GM23338 (cell line): ENCODE measurements around the gene FADD. TPM values are rescaled to one million over a fixed set of nuclear protein-coding genes. Genes with fewer than 3 reads are reported as not detected.

ENCODE experiments used
- ATAC-seq: fragments of 200-7000 bp; cut with Tn5 transposase; 3 replicates; pipeline ENCODE4 v1.9.1; 2020
- DNase-seq: peaks from one replicate; pipeline ENCODE4 v3.0.0-alpha.2; 2015; ENCODE audit warnings: low spot score
- H2AFZ ChIP-seq: fragments of 200-600 bp; sonication (generic); 2 replicates; pipeline ENCODE4 v1.8.0; 2016; ENCODE audit warnings: antibody characterized with exemption, mild to moderate bottlenecking, moderate library complexity
- H3F3A ChIP-seq: fragments of 200-600 bp; sonication (generic); replicated peaks from 2 replicates; pipeline ENCODE4 v1.8.0; 2017; ENCODE audit warnings: antibody characterized with exemption, mixed run types, low read depth
- H3K27ac ChIP-seq: fragments of 200-600 bp; sonication (generic); 2 replicates; pipeline ENCODE4 v1.6.1; 2016; ENCODE audit warnings: low read depth
- H3K27me3 ChIP-seq: fragments of 200-600 bp; sonication (generic); 2 replicates; pipeline ENCODE4 v1.8.0; 2016; ENCODE audit warnings: mild to moderate bottlenecking, mixed run types, moderate library complexity; ENCODE audit not compliant: insufficient read depth
- H3K36me3 ChIP-seq: fragments of 200-600 bp; sonication (generic); 2 replicates; pipeline ENCODE4 v1.8.0; 2016; ENCODE audit warnings: mild to moderate bottlenecking; ENCODE audit not compliant: insufficient read depth
- H3K4me1 ChIP-seq: fragments of 200-600 bp; sonication (generic); 2 replicates; pipeline ENCODE4 v1.8.0; 2016; ENCODE audit warnings: mild to moderate bottlenecking, moderate library complexity; ENCODE audit not compliant: insufficient read depth
- H3K4me2 ChIP-seq: fragments of 200-600 bp; sonication (generic); 2 replicates; pipeline ENCODE4 v1.7.1; 2017; ENCODE audit warnings: mixed run types
- H3K4me3 ChIP-seq: fragments of 200-600 bp; sonication (generic); 2 replicates; pipeline ENCODE4 v1.6.1; 2016; ENCODE audit warnings: mixed run types
- H3K79me2 ChIP-seq: fragments of 200-600 bp; sonication (generic); replicated peaks from 2 replicates; pipeline ENCODE4 v1.8.0; 2017; ENCODE audit warnings: mild to moderate bottlenecking; ENCODE audit not compliant: insufficient read depth
- H3K9me2 ChIP-seq: fragments of 200-600 bp; sonication (generic); 2 replicates; pipeline ENCODE4 v1.8.0; 2017; ENCODE audit not compliant: insufficient read depth
- H4K20me1 ChIP-seq: fragments of 200-600 bp; sonication (generic); replicated peaks from 2 replicates; pipeline ENCODE4 v1.8.0; 2017; ENCODE audit warnings: mild to moderate bottlenecking; ENCODE audit not compliant: insufficient read depth
- H3K27ac Mint-ChIP-seq: 2 replicates; pipeline ENCODE4 v1.8.0; 2020; ENCODE audit warnings: inconsistent platforms, mild to moderate bottlenecking, moderate library complexity, mixed read lengths
- H3K27me3 Mint-ChIP-seq: 3 replicates; pipeline ENCODE4 v1.8.0; 2022; ENCODE audit warnings: low read depth, mild to moderate bottlenecking, moderate library complexity, mixed read lengths, inconsistent platforms; ENCODE audit not compliant: insufficient read depth, poor library complexity
- H3K36me3 Mint-ChIP-seq: 3 replicates; pipeline ENCODE4 v1.8.0; 2021; ENCODE audit warnings: low read depth, mild to moderate bottlenecking, inconsistent platforms, moderate library complexity, mixed read lengths
- H3K4me1 Mint-ChIP-seq: 3 replicates; pipeline ENCODE4 v1.8.0; 2020; ENCODE audit warnings: mild to moderate bottlenecking, inconsistent platforms, mixed read lengths
- H3K4me3 Mint-ChIP-seq: 3 replicates; pipeline ENCODE4 v1.8.0; 2021; ENCODE audit warnings: moderate library complexity, mild to moderate bottlenecking, inconsistent platforms, mixed read lengths
- H3K9me3 Mint-ChIP-seq: 3 replicates; pipeline ENCODE4 v1.8.0; 2020; ENCODE audit warnings: moderate library complexity, mild to moderate bottlenecking, inconsistent platforms, mixed read lengths
- CREB1 ChIP-seq: fragments of 250-450 bp; sonication (Bioruptor Pico); IDR thresholded peaks from 2 replicates; pipeline ENCODE4 v1.5.0; 2020; ENCODE audit warnings: low read depth, mild to moderate bottlenecking, moderate library complexity
- EZH2 ChIP-seq: fragments of 200-600 bp; sonication (generic); IDR thresholded peaks from one replicate; pipeline ENCODE4 v1.8.0; 2017; ENCODE audit warnings: antibody characterized with exemption, mild to moderate bottlenecking, low read depth; ENCODE audit not compliant: unreplicated experiment
- EZH2phosphoT487 ChIP-seq: fragments of 200-600 bp; sonication (generic); IDR thresholded peaks from one replicate; pipeline ENCODE4 v1.8.1; 2018; ENCODE audit warnings: antibody characterized with exemption; ENCODE audit not compliant: unreplicated experiment
- JUNB ChIP-seq: IDR thresholded peaks from one replicate; pipeline ENCODE4 v1.6.1; 2016; ENCODE audit warnings: antibody characterized with exemption; ENCODE audit not compliant: unreplicated experiment
- NANOG ChIP-seq: IDR thresholded peaks from 2 replicates; pipeline ENCODE4 v1.6.1; 2016; ENCODE audit warnings: antibody characterized with exemption, borderline replicate concordance
- POLR2AphosphoS5 ChIP-seq: IDR thresholded peaks from 2 replicates; pipeline ENCODE4 v1.6.1; 2016; ENCODE audit warnings: antibody characterized with exemption, low read depth
- STAT1 ChIP-seq: IDR thresholded peaks from one replicate; pipeline ENCODE4 v1.6.1; 2016; ENCODE audit warnings: antibody characterized with exemption; ENCODE audit not compliant: unreplicated experiment
- ZNF114 ChIP-seq: fragments of 250-450 bp; sonication (Bioruptor Pico); IDR thresholded peaks from 2 replicates; pipeline ENCODE4 v1.5.0; 2020; ENCODE audit warnings: mild to moderate bottlenecking, moderate library complexity
- ZNF331 ChIP-seq: fragments of 250-450 bp; sonication (Bioruptor Pico); IDR thresholded peaks from 2 replicates; pipeline ENCODE4 v1.5.0; 2020; ENCODE audit warnings: low read depth, mild to moderate bottlenecking, moderate library complexity
- polyA plus RNA-seq: library from polyadenylated mRNA; unstranded; fragments of >200 nt; fragmentation: Nextera tagmentation; extraction: Ambion mirVana; gene quantifications from 2 replicates; pipeline ENCODE4 v1.2.1, GENCODE V29; 2016
- total RNA-seq: library from RNA; depleted of rRNA; stranded (reverse); fragments of >200 nt; shearing (Covaris generic); gene quantifications from 2 replicates; pipeline ENCODE4 v1.2.3, GENCODE V29; 2014
- TF ChIP-seq, protein P1 (sequence below): IDR thresholded peaks from 2 replicates; pipeline ENCODE4 v1.6.1; 2016; ENCODE audit warnings: antibody characterized with exemption
- TF ChIP-seq, protein P2 (sequence below): IDR thresholded peaks from one replicate; pipeline ENCODE4 v1.6.1; 2018; ENCODE audit warnings: antibody characterized with exemption; ENCODE audit not compliant: unreplicated experiment
- TF ChIP-seq, protein P3 (sequence below), 2 experiments: fragments of 200-600 bp in 1 of 2; sonication (generic) in 1 of 2; conservative IDR thresholded peaks; 2 replicates each; pipeline versions ENCODE4 v1.5.1 to v1.6.1; 2016 to 2017; ENCODE audit warnings: antibody characterized with exemption in 2 of 2, low read depth in 2 of 2, mild to moderate bottlenecking in 2 of 2, moderate library complexity in 1 of 2
- TF ChIP-seq, protein P4 (sequence below): fragments of 250-450 bp; sonication (Bioruptor Pico); IDR thresholded peaks from 2 replicates; pipeline ENCODE4 v1.5.0; 2020; ENCODE audit warnings: mild to moderate bottlenecking, moderate library complexity

Gene FADD
- total and polyA plus RNA-seq, 2 experiments from 2014 or later, result 19.7 to 65.8 TPM

DNA sequence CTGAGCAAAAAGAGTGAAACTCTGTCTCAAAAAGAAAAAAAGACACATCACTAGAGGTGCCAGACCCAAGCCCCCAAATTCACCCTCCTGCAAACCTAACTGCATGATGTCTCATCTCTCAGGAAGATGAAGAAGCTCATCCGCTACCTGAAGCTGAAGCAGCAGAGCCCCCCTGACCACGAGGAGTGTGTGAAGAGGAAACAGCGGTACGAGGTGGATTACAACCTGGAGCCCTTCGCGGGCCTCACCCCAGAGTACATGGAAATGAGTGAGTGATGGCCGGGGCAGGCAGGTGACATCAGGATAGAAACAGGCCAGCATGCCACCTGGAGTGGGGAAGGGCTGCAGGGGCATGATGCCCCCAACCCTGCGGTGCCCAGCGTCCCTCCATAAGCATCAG, 36.0 kb upstream of the FADD start:
- TF ChIP-seq EZH2 (no peak), NANOG (no peak), EZH2phosphoT487 (no peak), ZNF331 (CRISPR knock-in tag) (no peak), JUNB (no peak), STAT1 (no peak), ZNF114 (CRISPR knock-in tag) (no peak), POLR2AphosphoS5 (no peak), CREB1 (CRISPR knock-in tag) (no peak)
- TF ChIP-seq, protein P1, sequence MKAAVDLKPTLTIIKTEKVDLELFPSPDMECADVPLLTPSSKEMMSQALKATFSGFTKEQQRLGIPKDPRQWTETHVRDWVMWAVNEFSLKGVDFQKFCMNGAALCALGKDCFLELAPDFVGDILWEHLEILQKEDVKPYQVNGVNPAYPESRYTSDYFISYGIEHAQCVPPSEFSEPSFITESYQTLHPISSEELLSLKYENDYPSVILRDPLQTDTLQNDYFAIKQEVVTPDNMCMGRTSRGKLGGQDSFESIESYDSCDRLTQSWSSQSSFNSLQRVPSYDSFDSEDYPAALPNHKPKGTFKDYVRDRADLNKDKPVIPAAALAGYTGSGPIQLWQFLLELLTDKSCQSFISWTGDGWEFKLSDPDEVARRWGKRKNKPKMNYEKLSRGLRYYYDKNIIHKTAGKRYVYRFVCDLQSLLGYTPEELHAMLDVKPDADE, result no peak
- TF ChIP-seq, protein P2, sequence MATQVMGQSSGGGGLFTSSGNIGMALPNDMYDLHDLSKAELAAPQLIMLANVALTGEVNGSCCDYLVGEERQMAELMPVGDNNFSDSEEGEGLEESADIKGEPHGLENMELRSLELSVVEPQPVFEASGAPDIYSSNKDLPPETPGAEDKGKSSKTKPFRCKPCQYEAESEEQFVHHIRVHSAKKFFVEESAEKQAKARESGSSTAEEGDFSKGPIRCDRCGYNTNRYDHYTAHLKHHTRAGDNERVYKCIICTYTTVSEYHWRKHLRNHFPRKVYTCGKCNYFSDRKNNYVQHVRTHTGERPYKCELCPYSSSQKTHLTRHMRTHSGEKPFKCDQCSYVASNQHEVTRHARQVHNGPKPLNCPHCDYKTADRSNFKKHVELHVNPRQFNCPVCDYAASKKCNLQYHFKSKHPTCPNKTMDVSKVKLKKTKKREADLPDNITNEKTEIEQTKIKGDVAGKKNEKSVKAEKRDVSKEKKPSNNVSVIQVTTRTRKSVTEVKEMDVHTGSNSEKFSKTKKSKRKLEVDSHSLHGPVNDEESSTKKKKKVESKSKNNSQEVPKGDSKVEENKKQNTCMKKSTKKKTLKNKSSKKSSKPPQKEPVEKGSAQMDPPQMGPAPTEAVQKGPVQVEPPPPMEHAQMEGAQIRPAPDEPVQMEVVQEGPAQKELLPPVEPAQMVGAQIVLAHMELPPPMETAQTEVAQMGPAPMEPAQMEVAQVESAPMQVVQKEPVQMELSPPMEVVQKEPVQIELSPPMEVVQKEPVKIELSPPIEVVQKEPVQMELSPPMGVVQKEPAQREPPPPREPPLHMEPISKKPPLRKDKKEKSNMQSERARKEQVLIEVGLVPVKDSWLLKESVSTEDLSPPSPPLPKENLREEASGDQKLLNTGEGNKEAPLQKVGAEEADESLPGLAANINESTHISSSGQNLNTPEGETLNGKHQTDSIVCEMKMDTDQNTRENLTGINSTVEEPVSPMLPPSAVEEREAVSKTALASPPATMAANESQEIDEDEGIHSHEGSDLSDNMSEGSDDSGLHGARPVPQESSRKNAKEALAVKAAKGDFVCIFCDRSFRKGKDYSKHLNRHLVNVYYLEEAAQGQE, result no peak
- TF ChIP-seq, protein P3, sequence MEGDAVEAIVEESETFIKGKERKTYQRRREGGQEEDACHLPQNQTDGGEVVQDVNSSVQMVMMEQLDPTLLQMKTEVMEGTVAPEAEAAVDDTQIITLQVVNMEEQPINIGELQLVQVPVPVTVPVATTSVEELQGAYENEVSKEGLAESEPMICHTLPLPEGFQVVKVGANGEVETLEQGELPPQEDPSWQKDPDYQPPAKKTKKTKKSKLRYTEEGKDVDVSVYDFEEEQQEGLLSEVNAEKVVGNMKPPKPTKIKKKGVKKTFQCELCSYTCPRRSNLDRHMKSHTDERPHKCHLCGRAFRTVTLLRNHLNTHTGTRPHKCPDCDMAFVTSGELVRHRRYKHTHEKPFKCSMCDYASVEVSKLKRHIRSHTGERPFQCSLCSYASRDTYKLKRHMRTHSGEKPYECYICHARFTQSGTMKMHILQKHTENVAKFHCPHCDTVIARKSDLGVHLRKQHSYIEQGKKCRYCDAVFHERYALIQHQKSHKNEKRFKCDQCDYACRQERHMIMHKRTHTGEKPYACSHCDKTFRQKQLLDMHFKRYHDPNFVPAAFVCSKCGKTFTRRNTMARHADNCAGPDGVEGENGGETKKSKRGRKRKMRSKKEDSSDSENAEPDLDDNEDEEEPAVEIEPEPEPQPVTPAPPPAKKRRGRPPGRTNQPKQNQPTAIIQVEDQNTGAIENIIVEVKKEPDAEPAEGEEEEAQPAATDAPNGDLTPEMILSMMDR (conservative IDR thresholded peaks at IDR 0.05; ENCODE audit: low read depth in 2 of 2), result no peak
- TF ChIP-seq, protein P4, sequence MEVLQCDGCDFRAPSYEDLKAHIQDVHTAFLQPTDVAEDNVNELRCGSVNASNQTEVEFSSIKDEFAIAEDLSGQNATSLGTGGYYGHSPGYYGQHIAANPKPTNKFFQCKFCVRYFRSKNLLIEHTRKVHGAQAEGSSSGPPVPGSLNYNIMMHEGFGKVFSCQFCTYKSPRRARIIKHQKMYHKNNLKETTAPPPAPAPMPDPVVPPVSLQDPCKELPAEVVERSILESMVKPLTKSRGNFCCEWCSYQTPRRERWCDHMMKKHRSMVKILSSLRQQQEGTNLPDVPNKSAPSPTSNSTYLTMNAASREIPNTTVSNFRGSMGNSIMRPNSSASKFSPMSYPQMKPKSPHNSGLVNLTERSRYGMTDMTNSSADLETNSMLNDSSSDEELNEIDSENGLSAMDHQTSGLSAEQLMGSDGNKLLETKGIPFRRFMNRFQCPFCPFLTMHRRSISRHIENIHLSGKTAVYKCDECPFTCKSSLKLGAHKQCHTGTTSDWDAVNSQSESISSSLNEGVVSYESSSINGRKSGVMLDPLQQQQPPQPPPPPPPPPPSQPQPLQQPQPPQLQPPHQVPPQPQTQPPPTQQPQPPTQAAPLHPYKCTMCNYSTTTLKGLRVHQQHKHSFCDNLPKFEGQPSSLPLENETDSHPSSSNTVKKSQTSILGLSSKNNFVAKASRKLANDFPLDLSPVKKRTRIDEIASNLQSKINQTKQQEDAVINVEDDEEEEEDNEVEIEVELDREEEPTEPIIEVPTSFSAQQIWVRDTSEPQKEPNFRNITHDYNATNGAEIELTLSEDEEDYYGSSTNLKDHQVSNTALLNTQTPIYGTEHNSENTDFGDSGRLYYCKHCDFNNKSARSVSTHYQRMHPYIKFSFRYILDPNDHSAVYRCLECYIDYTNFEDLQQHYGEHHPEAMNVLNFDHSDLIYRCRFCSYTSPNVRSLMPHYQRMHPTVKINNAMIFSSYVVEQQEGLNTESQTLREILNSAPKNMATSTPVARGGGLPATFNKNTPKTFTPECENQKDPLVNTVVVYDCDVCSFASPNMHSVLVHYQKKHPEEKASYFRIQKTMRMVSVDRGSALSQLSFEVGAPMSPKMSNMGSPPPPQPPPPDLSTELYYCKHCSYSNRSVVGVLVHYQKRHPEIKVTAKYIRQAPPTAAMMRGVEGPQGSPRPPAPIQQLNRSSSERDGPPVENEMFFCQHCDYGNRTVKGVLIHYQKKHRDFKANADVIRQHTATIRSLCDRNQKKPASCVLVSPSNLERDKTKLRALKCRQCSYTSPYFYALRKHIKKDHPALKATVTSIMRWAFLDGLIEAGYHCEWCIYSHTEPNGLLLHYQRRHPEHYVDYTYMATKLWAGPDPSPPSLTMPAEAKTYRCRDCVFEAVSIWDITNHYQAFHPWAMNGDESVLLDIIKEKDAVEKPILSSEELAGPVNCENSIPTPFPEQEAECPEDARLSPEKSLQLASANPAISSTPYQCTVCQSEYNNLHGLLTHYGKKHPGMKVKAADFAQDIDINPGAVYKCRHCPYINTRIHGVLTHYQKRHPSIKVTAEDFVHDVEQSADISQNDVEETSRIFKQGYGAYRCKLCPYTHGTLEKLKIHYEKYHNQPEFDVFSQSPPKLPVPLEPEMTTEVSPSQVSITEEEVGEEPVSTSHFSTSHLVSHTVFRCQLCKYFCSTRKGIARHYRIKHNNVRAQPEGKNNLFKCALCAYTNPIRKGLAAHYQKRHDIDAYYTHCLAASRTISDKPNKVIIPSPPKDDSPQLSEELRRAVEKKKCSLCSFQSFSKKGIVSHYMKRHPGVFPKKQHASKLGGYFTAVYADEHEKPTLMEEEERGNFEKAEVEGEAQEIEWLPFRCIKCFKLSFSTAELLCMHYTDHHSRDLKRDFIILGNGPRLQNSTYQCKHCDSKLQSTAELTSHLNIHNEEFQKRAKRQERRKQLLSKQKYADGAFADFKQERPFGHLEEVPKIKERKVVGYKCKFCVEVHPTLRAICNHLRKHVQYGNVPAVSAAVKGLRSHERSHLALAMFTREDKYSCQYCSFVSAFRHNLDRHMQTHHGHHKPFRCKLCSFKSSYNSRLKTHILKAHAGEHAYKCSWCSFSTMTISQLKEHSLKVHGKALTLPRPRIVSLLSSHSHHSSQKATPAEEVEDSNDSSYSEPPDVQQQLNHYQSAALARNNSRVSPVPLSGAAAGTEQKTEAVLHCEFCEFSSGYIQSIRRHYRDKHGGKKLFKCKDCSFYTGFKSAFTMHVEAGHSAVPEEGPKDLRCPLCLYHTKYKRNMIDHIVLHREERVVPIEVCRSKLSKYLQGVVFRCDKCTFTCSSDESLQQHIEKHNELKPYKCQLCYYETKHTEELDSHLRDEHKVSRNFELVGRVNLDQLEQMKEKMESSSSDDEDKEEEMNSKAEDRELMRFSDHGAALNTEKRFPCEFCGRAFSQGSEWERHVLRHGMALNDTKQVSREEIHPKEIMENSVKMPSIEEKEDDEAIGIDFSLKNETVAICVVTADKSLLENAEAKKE, result no peak
- no peaks in the 10 kb centered on the region for H4K20me1 ChIP-seq
- no peaks in the 10 kb centered on the region for H3K36me3 Mint-ChIP-seq
- no peaks in the 10 kb centered on the region for H3K79me2 ChIP-seq
- H2AFZ ChIP-seq, result no peak overlapping the region
- ATAC-seq, result no peak
- H3K36me3 ChIP-seq, result no peaks in the 10 kb centered on the region
- no peak overlapping the region for H3K27ac ChIP-seq
- no peaks in the 10 kb centered on the region for H3K9me3 Mint-ChIP-seq
- H3K27ac Mint-ChIP-seq, result no peak overlapping the region
- no peak for DNase-seq
- H3K4me3 Mint-ChIP-seq, result no peak overlapping the region
- no peaks in the 10 kb centered on the region; the same call in 2 of the 3 replicates for H3K4me1 Mint-ChIP-seq
- H3K27me3 Mint-ChIP-seq, result peaks cover 9% of the 10 kb centered on the region
- H3K4me1 ChIP-seq, result no peaks in the 10 kb centered on the region
- no peak overlapping the region for H3K4me2 ChIP-seq
- H3K4me3 ChIP-seq, result no peak overlapping the region
- H3K9me2 ChIP-seq, result no peaks in the 10 kb centered on the region
- H3K27me3 ChIP-seq, result no peaks in the 10 kb centered on the region
- no peaks in the 10 kb centered on the region for H3F3A ChIP-seq
